Measurements from ENCODE around the gene FBN3.

Gene FBN3

DNA sequence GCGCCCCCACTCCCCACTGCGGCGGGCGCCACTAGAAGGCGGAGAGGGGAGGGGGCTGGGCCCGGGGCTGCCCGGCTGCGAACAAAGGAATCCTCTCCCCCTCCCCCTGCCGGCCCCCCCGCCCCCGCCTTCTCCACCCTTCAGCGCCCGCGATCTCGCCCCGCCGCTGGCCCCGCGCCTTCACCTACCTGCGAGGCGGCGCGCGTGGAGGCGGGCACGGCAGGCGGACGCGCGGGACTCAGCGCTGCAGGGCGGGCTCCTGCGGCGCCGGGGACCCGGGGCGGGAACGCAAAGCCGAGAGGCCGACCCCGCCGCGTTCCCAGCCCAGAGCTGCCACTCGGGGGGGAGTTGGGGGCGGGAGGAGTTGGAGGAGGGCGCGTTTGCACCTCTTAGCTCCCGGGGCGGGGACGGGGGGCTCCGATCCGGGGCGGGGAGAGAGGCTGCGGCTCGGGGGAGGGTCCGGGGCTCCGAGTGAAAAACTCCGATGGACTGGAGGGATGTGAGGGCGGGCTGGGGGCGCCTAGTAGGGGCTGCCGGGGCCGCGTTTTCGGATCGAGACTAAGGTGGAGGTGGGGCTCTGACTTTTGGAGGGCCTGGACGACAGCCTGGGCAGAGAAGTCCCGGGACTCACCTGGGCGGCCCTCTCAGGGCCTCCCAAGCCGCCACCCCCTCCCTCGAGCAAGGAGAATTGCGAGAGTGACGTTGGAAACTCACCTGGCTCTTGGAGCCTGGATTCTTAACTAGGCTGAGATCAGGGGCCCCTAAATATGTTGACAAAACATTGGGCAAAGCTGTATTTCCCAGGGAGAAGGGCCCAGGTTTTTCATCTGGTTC, at the start of gene FBN3:
FBN3 (minus strand) TSS at position 332 of the 834 bp plus-strand sequence. CDS start 2,112 bp downstream, outside the sequence.
- Histone ChIP-seq H3K27me3 (ENCODE audit: control insufficient read depth, insufficient read depth, low read length) (peaks cover 25% of the 10 kb centered on the region), H3K9ac (ENCODE audit: low read length) (no peak within 1 kb of the TSS), H3K4me3 (ENCODE audit: low read length) (no peak within 1 kb of the TSS)

DNA sequence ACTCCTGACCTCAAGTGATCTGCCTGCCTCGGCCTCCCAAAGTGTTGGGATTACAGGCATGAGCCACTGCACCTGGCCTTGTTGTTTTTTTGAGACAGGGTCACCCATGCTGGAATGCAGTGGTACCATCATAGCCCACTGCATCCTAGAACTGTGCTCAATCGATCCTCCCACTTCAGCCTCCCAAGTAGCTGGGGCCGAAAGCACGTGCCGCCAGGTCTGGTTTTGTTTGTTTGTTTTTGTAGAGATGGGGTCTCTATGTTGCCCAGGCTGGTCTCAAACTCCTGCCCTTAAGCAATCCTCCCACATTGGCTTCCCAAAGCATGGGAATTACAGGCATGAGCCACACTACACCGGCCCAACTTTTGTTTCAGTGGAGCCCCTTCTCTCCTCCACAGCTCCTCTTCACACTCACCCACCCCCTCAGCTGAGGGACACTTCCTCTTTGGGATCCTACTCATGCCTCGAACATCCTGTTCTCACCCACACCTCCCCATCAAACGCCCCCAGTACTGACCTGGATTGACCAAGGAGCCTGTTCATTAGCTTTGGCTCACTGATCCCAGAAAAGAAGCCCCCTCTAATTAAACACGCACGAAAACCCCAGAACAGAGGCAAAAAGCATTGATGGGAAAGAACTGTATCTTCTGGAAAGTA, 47.0 kb upstream of the FBN3 start:
- Histone ChIP-seq H3K36me3 (ENCODE audit: control insufficient read depth, insufficient read depth, low read length) (no peaks in the 10 kb centered on the region), H3K4me1 (ENCODE audit: control insufficient read depth, insufficient read depth, low read length) (no peaks in the 10 kb centered on the region), H3K4me3 (ENCODE audit: low read length) (no peak overlapping the region), H3K27ac (ENCODE audit: low read depth, low read length) (no peak overlapping the region), H3K27me3 (ENCODE audit: control insufficient read depth, insufficient read depth, low read length) (no peaks in the 10 kb centered on the region), H3K9ac (ENCODE audit: low read length) (no peak overlapping the region)

More for the DNA sequence above, at the start of gene FBN3:
- Histone ChIP-seq H3K36me3 (ENCODE audit: control insufficient read depth, insufficient read depth, low read length) (no peaks in the 10 kb centered on the region), H3K27ac (ENCODE audit: low read depth, low read length) (no peak within 1 kb of the TSS), H3K4me1 (ENCODE audit: control insufficient read depth, insufficient read depth, low read length) (peaks cover under 1% of the 10 kb centered on the region)

DNA sequence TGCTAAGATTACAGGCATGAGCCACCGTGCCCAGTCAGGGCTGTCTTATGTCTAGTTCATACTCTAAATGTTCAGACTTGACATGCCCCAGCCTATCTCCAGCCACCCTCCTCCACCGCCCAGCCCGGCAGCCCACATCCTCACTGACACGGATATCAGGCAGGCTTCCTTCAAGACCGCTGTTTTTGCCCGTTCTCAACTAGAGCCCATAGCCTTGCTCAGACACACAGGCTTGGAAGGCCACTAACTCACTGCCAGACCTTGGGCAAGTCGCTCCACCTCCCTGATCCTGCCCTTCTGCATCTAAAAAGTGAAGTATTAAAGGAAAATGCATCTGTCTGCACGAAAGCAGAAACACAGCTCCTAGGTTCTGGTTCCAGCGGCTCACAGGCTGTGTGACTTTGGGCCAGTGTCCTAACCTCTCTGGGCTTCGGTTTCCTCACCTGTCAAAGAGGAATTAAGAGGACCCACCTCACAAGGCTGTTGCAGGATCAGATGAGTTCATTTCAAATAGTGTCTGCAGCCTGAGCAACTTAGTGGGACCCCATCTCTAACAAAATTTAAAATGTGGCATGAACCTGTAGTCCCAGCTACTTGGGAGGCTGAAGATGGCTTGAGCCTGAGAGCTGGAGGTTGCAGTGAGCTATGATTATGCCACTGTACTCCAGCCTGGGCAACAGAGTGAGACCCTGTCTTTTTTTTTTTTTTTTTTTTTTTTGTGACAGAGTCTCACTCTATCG, 45.3 kb upstream of the FBN3 start:
- H3K9ac ChIP-seq (ENCODE audit: low read length) = no peak overlapping the region
- H3K27ac ChIP-seq (ENCODE audit: low read depth, low read length) = no peak overlapping the region
- H3K4me3 ChIP-seq (ENCODE audit: low read length) = no peak overlapping the region
- H3K4me1 ChIP-seq (ENCODE audit: control insufficient read depth, insufficient read depth, low read length) = no peaks in the 10 kb centered on the region
- H3K27me3 ChIP-seq (ENCODE audit: control insufficient read depth, insufficient read depth, low read length) = no peaks in the 10 kb centered on the region
- no peaks in the 10 kb centered on the region for H3K36me3 ChIP-seq (ENCODE audit: control insufficient read depth, insufficient read depth, low read length)

DNA sequence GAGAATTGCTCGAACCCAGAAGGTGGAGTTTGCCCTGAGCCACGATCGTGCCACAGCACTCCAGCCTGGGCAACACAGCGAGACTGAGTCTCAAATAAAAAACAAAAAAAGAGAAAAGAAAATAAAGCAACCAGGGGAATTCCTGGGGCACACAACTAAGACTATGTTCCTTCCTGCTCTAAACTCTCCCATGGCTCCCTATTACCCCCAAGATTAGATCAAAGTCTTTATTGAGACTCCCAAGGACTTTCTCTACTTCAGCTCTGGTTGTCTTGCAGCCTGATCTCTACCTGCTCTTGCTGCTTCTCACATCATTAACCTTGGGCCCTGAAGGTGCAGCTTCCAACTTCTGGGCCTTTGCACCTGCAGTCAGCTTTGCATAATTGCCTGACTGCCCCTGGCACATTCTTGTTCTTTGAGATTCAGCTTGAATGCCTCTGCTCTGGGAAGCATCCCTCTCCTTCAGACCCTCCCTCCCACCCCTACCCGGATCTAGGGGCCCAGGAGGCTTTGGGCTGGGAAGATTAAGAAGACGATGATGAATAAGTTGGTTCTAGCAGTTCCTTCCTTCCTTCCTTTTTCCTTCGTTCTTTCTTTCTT, 42.9 kb upstream of the FBN3 start:
- H3K9ac ChIP-seq (ENCODE audit: low read length) = no peak overlapping the region
- H3K27me3 ChIP-seq (ENCODE audit: control insufficient read depth, insufficient read depth, low read length) = no peaks in the 10 kb centered on the region
- no peak overlapping the region for H3K4me3 ChIP-seq (ENCODE audit: low read length)
- no peak overlapping the region for H3K27ac ChIP-seq (ENCODE audit: low read depth, low read length)
- H3K4me1 ChIP-seq (ENCODE audit: control insufficient read depth, insufficient read depth, low read length) = no peaks in the 10 kb centered on the region
- no peaks in the 10 kb centered on the region for H3K36me3 ChIP-seq (ENCODE audit: control insufficient read depth, insufficient read depth, low read length)

DNA sequence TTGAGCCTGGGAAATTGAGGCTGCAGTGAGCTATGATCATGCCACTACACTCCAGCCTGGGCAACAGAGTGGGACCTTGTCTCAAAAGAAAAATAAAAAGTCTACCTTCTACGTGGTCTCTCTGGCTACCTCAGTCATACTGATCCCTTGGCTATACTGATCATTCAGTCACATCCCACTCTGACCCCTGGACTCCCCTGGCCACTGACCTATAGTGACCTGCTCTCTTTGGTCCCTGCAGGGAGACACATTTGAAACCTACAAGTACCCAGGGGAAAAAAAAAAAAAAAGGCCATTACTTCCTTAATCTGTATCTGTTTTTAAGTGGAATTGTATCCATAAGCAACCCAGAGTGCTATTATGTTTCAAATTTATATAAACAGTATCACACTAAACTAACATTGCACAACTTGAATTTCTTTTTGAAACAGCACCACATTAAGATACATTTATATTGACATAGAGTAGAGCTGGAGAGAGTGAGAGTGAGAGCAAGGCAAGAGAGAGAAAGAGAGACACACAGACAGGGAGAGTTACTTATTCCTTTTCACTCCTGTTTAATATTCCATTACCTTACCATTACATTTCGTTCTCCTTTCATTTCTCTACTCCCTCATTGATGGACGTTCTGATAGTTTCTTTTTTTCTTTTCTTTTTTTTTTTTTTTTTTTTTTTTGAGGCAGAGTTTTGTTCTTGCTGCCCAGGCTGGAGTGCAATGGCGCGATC, 36.1 kb upstream of the FBN3 start:
- Histone ChIP-seq H3K9ac (ENCODE audit: low read length) (no peak overlapping the region), H3K27ac (ENCODE audit: low read depth, low read length) (no peak overlapping the region), H3K27me3 (ENCODE audit: control insufficient read depth, insufficient read depth, low read length) (no peaks in the 10 kb centered on the region), H3K36me3 (ENCODE audit: control insufficient read depth, insufficient read depth, low read length) (no peaks in the 10 kb centered on the region), H3K4me3 (ENCODE audit: low read length) (no peak overlapping the region), H3K4me1 (ENCODE audit: control insufficient read depth, insufficient read depth, low read length) (no peaks in the 10 kb centered on the region)

DNA sequence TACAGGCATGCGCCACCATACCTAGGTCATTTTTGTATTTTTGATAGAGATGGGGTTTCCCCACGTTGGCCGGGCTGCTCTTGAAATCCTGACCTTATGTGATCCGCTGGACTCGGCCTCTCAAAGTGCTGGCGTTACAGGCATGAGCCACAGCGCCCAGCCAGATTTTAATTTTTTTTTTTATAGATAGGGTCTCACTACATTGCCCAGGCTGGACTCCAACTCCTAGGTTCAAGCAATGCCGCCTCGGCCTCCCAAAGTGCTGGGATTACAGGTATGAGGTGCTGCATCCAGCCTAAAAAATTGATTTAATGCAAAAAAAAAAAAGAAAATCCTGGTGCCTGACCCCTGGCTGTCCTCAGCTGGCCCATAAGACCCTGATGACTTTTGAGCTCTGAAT, 34.9 kb upstream of the FBN3 start:
- no peak overlapping the region for H3K4me3 ChIP-seq (ENCODE audit: low read length)
- no peaks in the 10 kb centered on the region for H3K27me3 ChIP-seq (ENCODE audit: control insufficient read depth, insufficient read depth, low read length)
- H3K9ac ChIP-seq (ENCODE audit: low read length) = no peak overlapping the region
- no peaks in the 10 kb centered on the region for H3K36me3 ChIP-seq (ENCODE audit: control insufficient read depth, insufficient read depth, low read length)
- no peaks in the 10 kb centered on the region for H3K4me1 ChIP-seq (ENCODE audit: control insufficient read depth, insufficient read depth, low read length)
- no peak overlapping the region for H3K27ac ChIP-seq (ENCODE audit: low read depth, low read length)

DNA sequence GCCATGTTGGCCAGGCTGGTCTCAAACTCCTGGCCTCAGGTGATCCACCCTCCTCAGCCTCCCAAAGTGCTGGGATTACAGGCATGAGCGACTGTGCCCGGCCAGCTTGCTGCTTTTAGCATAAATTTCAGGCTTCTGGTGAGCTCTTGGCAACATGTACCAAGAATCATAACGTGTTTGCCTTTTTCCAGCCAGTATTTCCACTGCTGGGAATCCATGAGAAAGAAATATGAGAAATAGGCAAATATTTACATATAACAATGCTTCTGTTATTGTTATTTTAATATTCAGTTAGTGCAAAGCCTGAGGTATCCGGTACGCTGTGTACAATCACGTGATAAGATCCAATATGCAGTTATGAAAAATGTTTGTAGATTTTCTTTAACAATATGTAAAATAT, 30.6 kb upstream of the FBN3 start:
- Histone ChIP-seq H3K27me3 (ENCODE audit: control insufficient read depth, insufficient read depth, low read length) (no peaks in the 10 kb centered on the region), H3K9ac (ENCODE audit: low read length) (no peak overlapping the region), H3K36me3 (ENCODE audit: control insufficient read depth, insufficient read depth, low read length) (no peaks in the 10 kb centered on the region), H3K4me1 (ENCODE audit: control insufficient read depth, insufficient read depth, low read length) (no peaks in the 10 kb centered on the region), H3K4me3 (ENCODE audit: low read length) (no peak overlapping the region), H3K27ac (ENCODE audit: low read depth, low read length) (no peak overlapping the region)

DNA sequence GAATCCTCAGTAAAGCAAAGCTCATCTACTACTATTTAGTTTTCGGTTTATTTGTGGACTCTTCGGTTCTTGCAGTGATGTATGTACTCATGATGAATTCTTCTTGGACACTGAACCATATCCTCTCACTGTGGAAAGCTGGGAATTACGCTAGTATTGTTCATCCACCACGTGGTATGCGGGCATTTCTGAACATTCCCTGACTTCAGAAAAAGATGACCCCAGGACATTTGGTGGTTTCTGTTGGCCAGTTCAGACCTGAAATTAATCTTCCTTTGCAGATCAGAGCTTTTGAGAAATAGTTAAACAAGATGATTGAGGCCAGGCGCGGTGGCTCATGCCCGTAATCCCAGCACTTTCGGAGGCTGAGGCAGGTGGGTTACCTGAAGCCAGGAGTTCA, 25.3 kb upstream of the FBN3 start:
- Histone ChIP-seq H3K27me3 (ENCODE audit: control insufficient read depth, insufficient read depth, low read length) (no peaks in the 10 kb centered on the region), H3K9ac (ENCODE audit: low read length) (no peak overlapping the region), H3K27ac (ENCODE audit: low read depth, low read length) (no peak overlapping the region), H3K4me3 (ENCODE audit: low read length) (no peak overlapping the region), H3K4me1 (ENCODE audit: control insufficient read depth, insufficient read depth, low read length) (no peaks in the 10 kb centered on the region), H3K36me3 (ENCODE audit: control insufficient read depth, insufficient read depth, low read length) (no peaks in the 10 kb centered on the region)

DNA sequence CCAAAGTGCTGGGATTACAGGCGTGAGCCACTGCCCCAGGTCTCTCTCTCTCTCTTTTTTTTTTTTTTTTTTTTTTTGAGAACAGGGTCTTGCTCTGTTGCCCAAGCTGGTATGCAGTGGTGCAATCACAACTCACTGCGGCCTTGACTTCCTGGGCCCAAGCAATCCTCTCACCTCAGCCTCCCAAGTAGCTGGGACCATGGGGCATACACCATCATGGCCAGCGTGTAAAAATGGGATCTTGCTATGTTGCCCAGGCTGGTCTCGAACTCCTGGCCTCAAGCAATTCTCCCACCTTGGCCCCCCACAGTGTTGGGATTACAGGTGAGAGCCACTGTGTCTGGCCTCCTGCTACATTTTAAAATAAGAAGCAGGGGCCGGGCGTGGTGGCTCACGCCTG, 19.1 kb upstream of the FBN3 start:
- no peaks in the 10 kb centered on the region for H3K27me3 ChIP-seq (ENCODE audit: control insufficient read depth, insufficient read depth, low read length)

DNA sequence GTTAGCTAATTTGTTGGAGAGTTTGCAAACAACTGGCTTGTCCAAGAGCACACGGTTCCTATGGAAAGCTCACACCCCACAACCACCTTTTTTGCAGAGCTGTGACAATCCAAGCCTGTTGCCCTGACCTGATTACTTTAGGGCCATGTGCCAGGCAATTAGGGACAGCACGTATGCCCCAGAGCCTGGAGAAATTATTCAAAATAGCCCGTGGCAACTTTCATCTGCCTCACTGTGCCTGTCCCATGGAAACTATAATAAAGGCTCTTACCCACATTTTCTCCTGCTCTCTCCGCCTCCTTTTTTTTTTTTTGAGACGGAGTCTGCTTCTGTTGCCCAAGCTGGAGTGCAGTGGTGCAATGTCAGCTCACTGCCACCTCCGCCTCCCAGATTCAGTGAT, 18.6 kb upstream of the FBN3 start:
- H3K27ac ChIP-seq (ENCODE audit: low read depth, low read length) = no peak overlapping the region
- H3K27me3 ChIP-seq (ENCODE audit: control insufficient read depth, insufficient read depth, low read length) = no peaks in the 10 kb centered on the region
- no peaks in the 10 kb centered on the region for H3K4me1 ChIP-seq (ENCODE audit: control insufficient read depth, insufficient read depth, low read length)
- no peaks in the 10 kb centered on the region for H3K36me3 ChIP-seq (ENCODE audit: control insufficient read depth, insufficient read depth, low read length)
- no peak overlapping the region for H3K9ac ChIP-seq (ENCODE audit: low read length)
- no peak overlapping the region for H3K4me3 ChIP-seq (ENCODE audit: low read length)

More for the DNA sequence above, 19.1 kb upstream of the FBN3 start:
- Histone ChIP-seq H3K27ac (ENCODE audit: low read depth, low read length) (no peak overlapping the region), H3K4me3 (ENCODE audit: low read length) (no peak overlapping the region), H3K4me1 (ENCODE audit: control insufficient read depth, insufficient read depth, low read length) (no peaks in the 10 kb centered on the region), H3K36me3 (ENCODE audit: control insufficient read depth, insufficient read depth, low read length) (no peaks in the 10 kb centered on the region), H3K9ac (ENCODE audit: low read length) (no peak overlapping the region)

DNA sequence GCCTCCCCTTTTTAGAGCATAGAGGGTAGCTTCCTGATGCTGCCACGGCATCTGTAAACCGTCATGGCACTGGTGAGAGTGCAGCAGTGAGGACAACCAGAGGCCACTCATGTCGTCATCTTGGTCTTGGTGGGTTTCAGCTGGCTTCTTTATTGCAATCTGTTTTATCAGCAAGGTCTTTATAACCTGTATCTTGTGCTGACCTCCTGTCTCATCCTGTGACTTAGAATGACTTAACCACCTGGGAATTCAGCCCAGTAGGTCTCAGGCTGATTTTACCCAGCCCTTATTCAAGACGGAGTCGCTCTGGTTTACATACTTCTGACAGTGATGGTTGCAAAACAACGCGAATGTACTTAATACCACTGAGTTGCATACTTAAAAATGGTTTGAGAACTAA, 14.4 kb upstream of the FBN3 start:
- Histone ChIP-seq H3K4me1 (ENCODE audit: control insufficient read depth, insufficient read depth, low read length) (no peaks in the 10 kb centered on the region), H3K36me3 (ENCODE audit: control insufficient read depth, insufficient read depth, low read length) (no peaks in the 10 kb centered on the region), H3K27ac (ENCODE audit: low read depth, low read length) (no peak overlapping the region), H3K27me3 (ENCODE audit: control insufficient read depth, insufficient read depth, low read length) (no peaks in the 10 kb centered on the region), H3K4me3 (ENCODE audit: low read length) (no peak overlapping the region), H3K9ac (ENCODE audit: low read length) (no peak overlapping the region)

Measured in rectal smooth muscle tissue (tissue), 1 donor.